RWPE2 (cell line): Measurements from ENCODE around the gene RIC1.

ENCODE experiments used
- ATAC-seq: fragments of 200-7000 bp; cut with Tn5 transposase; 3 replicates; pipeline ENCODE4 v1.9.1; 2021; ENCODE audit warnings: low read depth
- DNase-seq: peaks from one replicate; pipeline ENCODE4 v3.0.0-alpha.2; 2020; ENCODE audit warnings: low spot score
- H3K27ac ChIP-seq: fragments of 450-650 bp; 2 replicates; pipeline ENCODE4 v1.5.1; 2017; ENCODE audit warnings: mild to moderate bottlenecking; ENCODE audit not compliant: poor library complexity, severe bottlenecking
- H3K27me3 ChIP-seq: fragments of 250-450 bp; sonication (Bioruptor Pico); 2 replicates; pipeline ENCODE4 v1.5.1; 2021; ENCODE audit warnings: mild to moderate bottlenecking, moderate library complexity; ENCODE audit not compliant: insufficient read depth, poor library complexity, severe bottlenecking
- H3K36me3 ChIP-seq: fragments of 250-450 bp; sonication (Bioruptor Pico); 2 replicates; pipeline ENCODE4 v1.5.1; 2020; ENCODE audit warnings: low read depth, mild to moderate bottlenecking, moderate library complexity
- H3K4me1 ChIP-seq: fragments of 250-450 bp; sonication (Bioruptor Pico); 2 replicates; pipeline ENCODE4 v1.5.1; 2021; ENCODE audit warnings: mild to moderate bottlenecking, moderate library complexity; ENCODE audit not compliant: insufficient read depth, poor library complexity, severe bottlenecking
- H3K4me3 ChIP-seq: fragments of 250-450 bp; sonication (Bioruptor Pico); 2 replicates; pipeline ENCODE4 v1.5.1; 2021; ENCODE audit warnings: mild to moderate bottlenecking, moderate library complexity; ENCODE audit not compliant: severe bottlenecking
- H3K9me3 ChIP-seq: fragments of 250-450 bp; sonication (Bioruptor Pico); 2 replicates; pipeline ENCODE4 v1.5.1; 2021; ENCODE audit warnings: mild to moderate bottlenecking, moderate library complexity; ENCODE audit not compliant: severe bottlenecking
- CTCF ChIP-seq: fragments of 450-650 bp; IDR thresholded peaks from one replicate; pipeline ENCODE4 v1.5.1; 2017; ENCODE audit warnings: mild to moderate bottlenecking, moderate library complexity; ENCODE audit not compliant: poor library complexity, severe bottlenecking

The RIC1 gene

GRCh38 chr9:5789489-5789888, 160.6 kb downstream of the RIC1 start:
- no peak overlapping the region for H3K27ac ChIP-seq
- DNase-seq: no peak
- H3K27me3 ChIP-seq: no peaks in the 10 kb centered on the region
- H3K9me3 ChIP-seq: no peaks in the 10 kb centered on the region
- 0 out of 3 replicates have a peak, but pooled peaks have one; percentile 10 for ATAC-seq
- H3K36me3 ChIP-seq: peaks cover 47% of the 10 kb centered on the region
- no peak overlapping the region for H3K4me3 ChIP-seq
- TF ChIP-seq CTCF: no peak
- H3K4me1 ChIP-seq: no peaks in the 10 kb centered on the region

DNA sequence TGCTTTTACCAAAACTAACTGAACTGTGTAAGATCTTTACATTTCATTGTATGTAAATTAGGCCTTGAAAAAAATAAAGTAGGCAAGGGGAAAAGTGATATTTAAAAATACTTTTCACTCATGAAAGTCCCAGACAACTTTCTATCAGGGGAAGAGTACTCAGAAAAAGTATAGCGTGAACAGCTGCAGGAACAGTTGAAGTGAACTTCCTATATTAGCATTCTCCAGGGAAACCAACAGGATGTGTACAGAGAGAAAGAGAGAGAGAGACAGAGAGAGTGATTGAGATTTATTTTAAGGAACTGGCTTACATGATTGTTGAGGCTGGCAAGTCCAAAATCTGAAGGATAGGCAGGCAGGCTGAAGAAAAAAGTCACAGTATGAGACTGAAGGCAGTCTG, 162.0 kb downstream of the RIC1 start:
- peaks cover 41% of the 10 kb centered on the region for H3K36me3 ChIP-seq
- TF ChIP-seq CTCF: no peak
- H3K9me3 ChIP-seq: no peaks in the 10 kb centered on the region
- DNase-seq (no peak), ATAC-seq (no peak)
- H3K27me3 ChIP-seq: no peaks in the 10 kb centered on the region
- H3K27ac ChIP-seq: no peak overlapping the region
- no peak overlapping the region for H3K4me3 ChIP-seq
- no peaks in the 10 kb centered on the region for H3K4me1 ChIP-seq

DNA sequence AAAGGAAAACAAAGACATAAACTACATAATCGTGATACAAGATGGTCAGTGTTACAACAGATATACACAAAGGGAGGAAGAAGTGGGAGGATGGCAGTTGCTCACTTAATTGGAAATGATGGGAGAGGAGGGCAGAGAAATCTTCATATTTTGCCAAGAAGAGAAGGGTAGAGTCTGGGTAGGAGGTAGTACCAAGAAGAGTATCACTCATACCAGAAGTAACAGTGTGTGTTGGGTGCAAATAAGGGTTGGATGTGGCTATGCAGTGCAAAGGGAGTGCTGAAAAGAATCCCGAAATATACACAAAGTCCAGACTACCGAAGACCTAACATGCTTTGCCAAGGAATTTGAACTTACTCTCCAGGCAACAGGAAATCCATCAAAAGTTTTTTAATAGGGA, 163.0 kb downstream of the RIC1 start:
- no peak overlapping the region for H3K4me3 ChIP-seq
- H3K4me1 ChIP-seq: no peaks in the 10 kb centered on the region
- no peaks in the 10 kb centered on the region for H3K9me3 ChIP-seq
- no peak for DNase-seq
- TF ChIP-seq CTCF: no peak
- no peaks in the 10 kb centered on the region for H3K27me3 ChIP-seq
- H3K27ac ChIP-seq: no peak overlapping the region
- peaks cover 40% of the 10 kb centered on the region for H3K36me3 ChIP-seq
- ATAC-seq: no peak

- no peak for DNase-seq
- ATAC-seq: no peak
- Histone ChIP-seq H3K27ac (no peak overlapping the region), H3K27me3 (no peaks in the 10 kb centered on the region), H3K4me1 (no peaks in the 10 kb centered on the region), H3K36me3 (peaks cover 51% of the 10 kb centered on the region), H3K9me3 (no peaks in the 10 kb centered on the region), H3K4me3 (no peak overlapping the region)
- TF ChIP-seq CTCF: no peak
Observed at GRCh38 chr9:5793812-5794211, 164.9 kb downstream of the RIC1 start.

DNA sequence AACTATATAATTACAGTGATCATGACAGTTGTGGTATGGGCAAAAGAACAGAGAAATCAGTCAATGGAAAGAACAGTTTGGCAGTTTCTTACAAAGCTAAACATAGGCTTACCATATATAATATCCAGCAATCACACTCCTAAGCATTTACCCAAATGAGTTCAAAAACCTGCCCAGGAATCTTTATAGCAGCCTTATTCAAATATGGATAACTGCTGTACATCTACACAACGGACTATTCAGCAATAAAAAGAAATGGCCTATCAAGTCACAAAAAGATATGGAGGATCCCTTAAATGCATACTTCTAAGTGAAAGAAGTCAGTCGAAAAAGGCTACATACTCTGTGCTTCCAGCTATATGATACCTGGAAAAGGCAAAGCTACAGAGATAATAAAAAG, 167.4 kb downstream of the RIC1 start:
- peaks cover 48% of the 10 kb centered on the region for H3K36me3 ChIP-seq
- DNase-seq (no peak), ATAC-seq (no peak)

More for the DNA sequence above, 167.4 kb downstream of the RIC1 start:
- no peaks in the 10 kb centered on the region for H3K9me3 ChIP-seq
- H3K4me3 ChIP-seq: no peak overlapping the region
- H3K27me3 ChIP-seq: no peaks in the 10 kb centered on the region
- H3K27ac ChIP-seq: no peak overlapping the region
- TF ChIP-seq CTCF: no peak
- peaks cover 7% of the 10 kb centered on the region for H3K4me1 ChIP-seq
